ENCODE data around the gene CLEC4M.

- no peak for TF ChIP-seq POLR2A (IDR thresholded peaks at IDR 0.05; ENCODE audit: low read length)
- no peak for TF ChIP-seq GATA1 (IDR thresholded peaks at IDR 0.05; ENCODE audit: low read depth, low read length)
Measured at GRCh38 chr19:7734220-7735203, 28.5 kb upstream of the CLEC4M start.

All from erythroblast (primary cell).